Measurements from ENCODE around the gene VWC2. TPM values are rescaled to one million over a fixed set of nuclear protein-coding genes. Genes with fewer than 3 reads are reported as not detected.

The VWC2 gene
- total and polyA plus RNA-seq, 2 donors (not counting 1 experiment from before 2014, with no cell fraction given), result not detected

GRCh38 chr7:49797987-49798660 is 24.7 kb downstream of the VWC2 start:
- no peak overlapping the region for H3K9ac ChIP-seq (ENCODE audit: insufficient read depth, low read length)
- no peak overlapping the region for H3K4me2 ChIP-seq (ENCODE audit: extremely low read depth, insufficient read depth, low read length)
- no peak for DNase-seq (ENCODE audit: low read depth in 2 of 2)
- no peaks in the 10 kb centered on the region for H4K20me1 ChIP-seq (ENCODE audit: control insufficient read depth, extremely low read depth, insufficient read depth, low read length)
- no peak overlapping the region for H3K4me3 ChIP-seq (replicated peaks in 1 of 4; ENCODE audit: control extremely low read depth in 1 of 4, insufficient read depth in 1 of 4, low read depth in 3 of 4, low read length in 4 of 4)
- no peaks in the 10 kb centered on the region for H3K36me3 ChIP-seq (ENCODE audit: control insufficient read depth, insufficient read depth, low read length)
- TF ChIP-seq CTCF (conservative IDR thresholded peaks at IDR 0.05 in 1 of 2, IDR thresholded peaks at IDR 0.05 in 1 of 2; ENCODE audit: low read depth in 1 of 2, low read length in 2 of 2) (no peak), EZH2 (IDR thresholded peaks at IDR 0.05; ENCODE audit: low read length, missing control alignments) (no peak)
- H3K4me1 ChIP-seq (ENCODE audit: control insufficient read depth, extremely low read depth, insufficient read depth, low read length), result no peaks in the 10 kb centered on the region
- no peak overlapping the region for H3K27ac ChIP-seq (ENCODE audit: insufficient read depth, low read length)
- H3K27me3 ChIP-seq (ENCODE audit: control insufficient read depth, insufficient read depth, low read length), result no peaks in the 10 kb centered on the region
- H3K9me3 ChIP-seq (ENCODE audit: control insufficient read depth, insufficient read depth, low read depth, low read length), result no peaks in the 10 kb centered on the region
- no peaks in the 10 kb centered on the region for H3K79me2 ChIP-seq (ENCODE audit: control insufficient read depth, insufficient read depth, low read length)
- H2AFZ ChIP-seq (ENCODE audit: low read length), result no peak overlapping the region

GRCh38 chr7:49800031-49800430 is 26.6 kb downstream of the VWC2 start:
- Histone ChIP-seq H3K4me2 (ENCODE audit: extremely low read depth, insufficient read depth, low read length) (no peak overlapping the region), H4K20me1 (ENCODE audit: control insufficient read depth, extremely low read depth, insufficient read depth, low read length) (no peaks in the 10 kb centered on the region), H3K4me1 (ENCODE audit: control insufficient read depth, extremely low read depth, insufficient read depth, low read length) (no peaks in the 10 kb centered on the region)

GRCh38 chr7:49802600-49802999 is 29.2 kb downstream of the VWC2 start:
- no peak overlapping the region for H2AFZ ChIP-seq (ENCODE audit: low read length)
- no peak overlapping the region for H3K27ac ChIP-seq (ENCODE audit: insufficient read depth, low read length)
- no peaks in the 10 kb centered on the region for H3K9me3 ChIP-seq (ENCODE audit: control insufficient read depth, insufficient read depth, low read depth, low read length)
- H3K9ac ChIP-seq (ENCODE audit: insufficient read depth, low read length), result no peak overlapping the region
- DNase-seq (ENCODE audit: low read depth in 2 of 2), result no peak
- H4K20me1 ChIP-seq (ENCODE audit: control insufficient read depth, extremely low read depth, insufficient read depth, low read length), result no peaks in the 10 kb centered on the region
- H3K4me1 ChIP-seq (ENCODE audit: control insufficient read depth, extremely low read depth, insufficient read depth, low read length), result no peaks in the 10 kb centered on the region
- H3K36me3 ChIP-seq (ENCODE audit: control insufficient read depth, insufficient read depth, low read length), result no peaks in the 10 kb centered on the region
- no peaks in the 10 kb centered on the region for H3K79me2 ChIP-seq (ENCODE audit: control insufficient read depth, insufficient read depth, low read length)
- H3K27me3 ChIP-seq (ENCODE audit: control insufficient read depth, insufficient read depth, low read length), result no peaks in the 10 kb centered on the region
- H3K4me3 ChIP-seq (replicated peaks in 1 of 4; ENCODE audit: control extremely low read depth in 1 of 4, insufficient read depth in 1 of 4, low read depth in 3 of 4, low read length in 4 of 4), result no peak overlapping the region
- no peak overlapping the region for H3K4me2 ChIP-seq (ENCODE audit: extremely low read depth, insufficient read depth, low read length)
- TF ChIP-seq CTCF (conservative IDR thresholded peaks at IDR 0.05 in 1 of 2, IDR thresholded peaks at IDR 0.05 in 1 of 2; ENCODE audit: low read depth in 1 of 2, low read length in 2 of 2) (no peak), EZH2 (IDR thresholded peaks at IDR 0.05; ENCODE audit: low read length, missing control alignments) (no peak)

More at GRCh38 chr7:49800031-49800430, 26.6 kb downstream of the VWC2 start:
- Histone ChIP-seq H3K79me2 (ENCODE audit: control insufficient read depth, insufficient read depth, low read length) (no peaks in the 10 kb centered on the region), H3K27me3 (ENCODE audit: control insufficient read depth, insufficient read depth, low read length) (no peaks in the 10 kb centered on the region), H3K27ac (ENCODE audit: insufficient read depth, low read length) (no peak overlapping the region), H3K4me3 (replicated peaks in 1 of 4; ENCODE audit: control extremely low read depth in 1 of 4, insufficient read depth in 1 of 4, low read depth in 3 of 4, low read length in 4 of 4) (no peak overlapping the region), H3K9ac (ENCODE audit: insufficient read depth, low read length) (no peak overlapping the region), H2AFZ (ENCODE audit: low read length) (no peak overlapping the region), H3K9me3 (ENCODE audit: control insufficient read depth, insufficient read depth, low read depth, low read length) (no peaks in the 10 kb centered on the region), H3K36me3 (ENCODE audit: control insufficient read depth, insufficient read depth, low read length) (no peaks in the 10 kb centered on the region)
- no peak for DNase-seq (ENCODE audit: low read depth in 2 of 2)
- TF ChIP-seq EZH2 (IDR thresholded peaks at IDR 0.05; ENCODE audit: low read length, missing control alignments), result no peak
- TF ChIP-seq CTCF (conservative IDR thresholded peaks at IDR 0.05 in 1 of 2, IDR thresholded peaks at IDR 0.05 in 1 of 2; ENCODE audit: low read depth in 1 of 2, low read length in 2 of 2), result no peak
